Stimulated activated naive CD4-positive, alpha-beta T cell (primary cell): ENCODE measurements around the gene ZNF134.

Experiments
- DNase-seq, 6 experiments: peaks; one replicate each; lab custom pipeline; 2025; lab: John Stamatoyannopoulos, UW

ZNF134 gene

GRCh38 chr19:57641715-57642234 lies 27.7 kb downstream of the ZNF134 start:
- no peak for DNase-seq

GRCh38 chr19:57642396-57643046 lies 28.5 kb downstream of the ZNF134 start:
- no peak for DNase-seq

- DNase-seq, result no peak
Measured at GRCh38 chr19:57643734-57644133, 29.7 kb downstream of the ZNF134 start.

- DNase-seq, result no peak
Measured at GRCh38 chr19:57648331-57649003, 34.4 kb downstream of the ZNF134 start.

- DNase-seq, result no peak
Measured at GRCh38 chr19:57651654-57651996, 37.6 kb downstream of the ZNF134 start.

- no peak for DNase-seq
Measured at GRCh38 chr19:57653689-57654088, 39.6 kb downstream of the ZNF134 start.

GRCh38 chr19:57655443-57655842 lies 41.4 kb downstream of the ZNF134 start:
- DNase-seq, result no peak

- DNase-seq, result no peak
Measured at GRCh38 chr19:57656346-57656745, 42.3 kb downstream of the ZNF134 start.

GRCh38 chr19:57664269-57665127 lies 50.5 kb downstream of the ZNF134 start:
- peak in 2 of 6 experiments; percentile 22 to 23 for DNase-seq

GRCh38 chr19:57665261-57665806 lies 51.3 kb downstream of the ZNF134 start:
- no peak for DNase-seq

GRCh38 chr19:57667228-57667627 lies 53.2 kb downstream of the ZNF134 start:
- no peak for DNase-seq

GRCh38 chr19:57668635-57669034 lies 54.6 kb downstream of the ZNF134 start, which contains the start of gene ZSCAN4:
ZSCAN4 (plus strand) TSS chr19:57668935; CDS start chr19:57676146, 7,211 bp downstream.
- no peak for DNase-seq

GRCh38 chr19:57671124-57671895 lies 57.3 kb downstream of the ZNF134 start:
- no peak for DNase-seq

- no peak for DNase-seq
Measured at GRCh38 chr19:57672466-57672865, 58.4 kb downstream of the ZNF134 start.
